GM04504 (cell line): ENCODE results near the gene S100A8.

Experiments used
- DNase-seq: peaks from one replicate; pipeline ENCODE4 v3.0.0-alpha.2; 2012; ENCODE audit warnings: low read depth

S100A8 gene

GRCh38 chr1:153346077-153346723 is 44.7 kb downstream of the S100A8 start:
- no peak for DNase-seq

GRCh38 chr1:153345187-153346076 is 45.4 kb downstream of the S100A8 start:
- DNase-seq: no peak

GRCh38 chr1:153344718-153345025 is 46.2 kb downstream of the S100A8 start:
- no peak for DNase-seq

- no peak for DNase-seq
Measured at GRCh38 chr1:153343811-153344717, 46.8 kb downstream of the S100A8 start.

- no peak for DNase-seq
Measured at GRCh38 chr1:153343040-153343681, 47.7 kb downstream of the S100A8 start.

GRCh38 chr1:153342178-153342577 is 48.7 kb downstream of the S100A8 start:
- no peak for DNase-seq

- DNase-seq: no peak
Measured at GRCh38 chr1:153341431-153341934, 49.4 kb downstream of the S100A8 start.

- no peak for DNase-seq
Measured at GRCh38 chr1:153340356-153340755, 50.5 kb downstream of the S100A8 start.
